ENCODE data around the gene B3GALNT2.
"Not testable (repeated sequence)": the region's sequence is repeated elsewhere in the genome, so short reads cannot be mapped to it uniquely, and the experiment has no call there.

B3GALNT2 gene

GRCh38 chr1:235491644-235492043 lies 12.6 kb downstream of the B3GALNT2 start:
- Mint-ChIP-seq H3K4me3 (no peak overlapping the region), H3K9me3 (no peaks in the 10 kb centered on the region), H3K4me1 (no peaks in the 10 kb centered on the region), H3K27me3 (no peaks in the 10 kb centered on the region), H3K27ac (no peak overlapping the region), H3K36me3 (peaks cover 24% of the 10 kb centered on the region)
- ATAC-seq (ENCODE audit: low read depth) (no peak), DNase-seq (ENCODE audit: low spot score in 2 of 2) (no peak)

GRCh38 chr1:235486321-235486720 lies 17.9 kb downstream of the B3GALNT2 start:
- Mint-ChIP-seq H3K27me3 (no peaks in the 10 kb centered on the region), H3K4me3 (no peak overlapping the region), H3K27ac (no peak overlapping the region), H3K36me3 (peaks cover 22% of the 10 kb centered on the region), H3K4me1 (no peaks in the 10 kb centered on the region), H3K9me3 (peaks cover 5% of the 10 kb centered on the region)
- DNase-seq (ENCODE audit: low spot score in 2 of 2) (no peak), ATAC-seq (ENCODE audit: low read depth) (no peak)

- ATAC-seq (ENCODE audit: low read depth) (no peak), DNase-seq (ENCODE audit: low spot score in 2 of 2) (no peak)
- no peaks in the 10 kb centered on the region for H3K27me3 Mint-ChIP-seq
- H3K36me3 Mint-ChIP-seq, result peaks cover 23% of the 10 kb centered on the region
- H3K4me3 Mint-ChIP-seq, result no peak overlapping the region
- no peak overlapping the region for H3K27ac Mint-ChIP-seq
- peaks cover 5% of the 10 kb centered on the region for H3K9me3 Mint-ChIP-seq
- H3K4me1 Mint-ChIP-seq, result no peaks in the 10 kb centered on the region
These were observed 18.7 kb downstream of the B3GALNT2 start for GRCh38 chr1:235485558-235485957.

GRCh38 chr1:235483090-235483489 lies 21.2 kb downstream of the B3GALNT2 start:
- H3K27me3 Mint-ChIP-seq, result no peaks in the 10 kb centered on the region
- peaks cover 5% of the 10 kb centered on the region for H3K9me3 Mint-ChIP-seq
- DNase-seq (ENCODE audit: low spot score in 2 of 2) (no peak), ATAC-seq (ENCODE audit: low read depth) (no peak)
- H3K4me1 Mint-ChIP-seq, result no peaks in the 10 kb centered on the region
- H3K27ac Mint-ChIP-seq, result no peak overlapping the region
- no peak overlapping the region for H3K4me3 Mint-ChIP-seq
- peaks cover 34% of the 10 kb centered on the region for H3K36me3 Mint-ChIP-seq

GRCh38 chr1:235473806-235474205 lies 30.4 kb downstream of the B3GALNT2 start:
- H3K4me3 Mint-ChIP-seq, result no peak overlapping the region
- no peaks in the 10 kb centered on the region for H3K9me3 Mint-ChIP-seq
- peaks cover 15% of the 10 kb centered on the region for H3K36me3 Mint-ChIP-seq
- no peak overlapping the region for H3K27ac Mint-ChIP-seq
- ATAC-seq (ENCODE audit: low read depth), result no peak
- H3K4me1 Mint-ChIP-seq, result no peaks in the 10 kb centered on the region
- H3K27me3 Mint-ChIP-seq, result no peaks in the 10 kb centered on the region
- no peak for DNase-seq (ENCODE audit: low spot score in 2 of 2)

GRCh38 chr1:235470741-235471439 lies 33.4 kb downstream of the B3GALNT2 start:
- H3K27me3 Mint-ChIP-seq, result no peaks in the 10 kb centered on the region
- H3K4me1 Mint-ChIP-seq, result no peaks in the 10 kb centered on the region
- H3K4me3 Mint-ChIP-seq, result no peak overlapping the region
- no peaks in the 10 kb centered on the region for H3K9me3 Mint-ChIP-seq
- peaks cover 13% of the 10 kb centered on the region for H3K36me3 Mint-ChIP-seq
- DNase-seq (ENCODE audit: low spot score in 2 of 2), result no peak
- no peak overlapping the region for H3K27ac Mint-ChIP-seq
- ATAC-seq (ENCODE audit: low read depth), result no peak

- not testable (repeated sequence) for ATAC-seq (ENCODE audit: low read depth); H3K9me3 Mint-ChIP-seq; H3K4me1 Mint-ChIP-seq; H3K27me3 Mint-ChIP-seq; DNase-seq (ENCODE audit: low spot score in 2 of 2); H3K27ac Mint-ChIP-seq; H3K4me3 Mint-ChIP-seq
- peaks cover 16% of the 10 kb centered on the region for H3K36me3 Mint-ChIP-seq
These were observed 34.4 kb downstream of the B3GALNT2 start for GRCh38 chr1:235469897-235470296.

GRCh38 chr1:235468970-235469369 lies 35.3 kb downstream of the B3GALNT2 start:
- H3K4me1 Mint-ChIP-seq, result no peaks in the 10 kb centered on the region
- no peaks in the 10 kb centered on the region for H3K27me3 Mint-ChIP-seq
- H3K27ac Mint-ChIP-seq, result no peak overlapping the region
- no peak for DNase-seq (ENCODE audit: low spot score in 2 of 2)
- H3K4me3 Mint-ChIP-seq, result no peak overlapping the region
- no peaks in the 10 kb centered on the region for H3K9me3 Mint-ChIP-seq
- H3K36me3 Mint-ChIP-seq, result peaks cover 19% of the 10 kb centered on the region
- no peak for ATAC-seq (ENCODE audit: low read depth)

- H3K9me3 Mint-ChIP-seq, result no peaks in the 10 kb centered on the region
- H3K36me3 Mint-ChIP-seq, result peaks cover 16% of the 10 kb centered on the region
- H3K4me1 Mint-ChIP-seq, result no peaks in the 10 kb centered on the region
- ATAC-seq (ENCODE audit: low read depth), result no peak
- no peak overlapping the region for H3K27ac Mint-ChIP-seq
- no peaks in the 10 kb centered on the region for H3K27me3 Mint-ChIP-seq
- no peak for DNase-seq (ENCODE audit: low spot score in 2 of 2)
- H3K4me3 Mint-ChIP-seq, result no peak overlapping the region
These were observed 36.2 kb downstream of the B3GALNT2 start for GRCh38 chr1:235468004-235468403.

GRCh38 chr1:235465066-235465465 lies 39.2 kb downstream of the B3GALNT2 start:
- DNase-seq (ENCODE audit: low spot score in 2 of 2), result no peak
- no peaks in the 10 kb centered on the region for H3K27me3 Mint-ChIP-seq
- peaks cover 5% of the 10 kb centered on the region for H3K4me1 Mint-ChIP-seq
- no peaks in the 10 kb centered on the region for H3K9me3 Mint-ChIP-seq
- no peak overlapping the region for H3K27ac Mint-ChIP-seq
- H3K36me3 Mint-ChIP-seq, result peaks cover 12% of the 10 kb centered on the region
- no peak for ATAC-seq (ENCODE audit: low read depth)
- no peak overlapping the region for H3K4me3 Mint-ChIP-seq

- H3K9me3 Mint-ChIP-seq; DNase-seq (ENCODE audit: low spot score in 2 of 2); H3K4me3 Mint-ChIP-seq; H3K4me1 Mint-ChIP-seq; ATAC-seq (ENCODE audit: low read depth); H3K27me3 Mint-ChIP-seq; H3K27ac Mint-ChIP-seq: not testable (repeated sequence)
- H3K36me3 Mint-ChIP-seq, result peaks cover 10% of the 10 kb centered on the region
These were observed 41.4 kb downstream of the B3GALNT2 start for GRCh38 chr1:235462832-235463231.

GRCh38 chr1:235461954-235462353 lies 42.3 kb downstream of the B3GALNT2 start:
- Mint-ChIP-seq H3K9me3 (no peaks in the 10 kb centered on the region), H3K4me3 (no peak overlapping the region), H3K4me1 (peaks cover 5% of the 10 kb centered on the region), H3K36me3 (peaks cover 10% of the 10 kb centered on the region), H3K27me3 (no peaks in the 10 kb centered on the region), H3K27ac (no peak overlapping the region)
- DNase-seq (ENCODE audit: low spot score in 2 of 2) (no peak), ATAC-seq (ENCODE audit: low read depth) (no peak)

- Mint-ChIP-seq H3K4me3 (no peak overlapping the region), H3K36me3 (peaks cover 9% of the 10 kb centered on the region), H3K4me1 (peaks cover 5% of the 10 kb centered on the region), H3K9me3 (no peaks in the 10 kb centered on the region), H3K27me3 (no peaks in the 10 kb centered on the region), H3K27ac (no peak overlapping the region)
- ATAC-seq (ENCODE audit: low read depth) (no peak), DNase-seq (ENCODE audit: low spot score in 2 of 2) (no peak)
These were observed 43.5 kb downstream of the B3GALNT2 start for GRCh38 chr1:235460770-235461169.

- not testable (repeated sequence) for H3K4me1 Mint-ChIP-seq
These were observed 46.4 kb downstream of the B3GALNT2 start for GRCh38 chr1:235457856-235458255.

GRCh38 chr1:235455823-235456222 lies 48.4 kb downstream of the B3GALNT2 start:
- no peaks in the 10 kb centered on the region for H3K4me1 Mint-ChIP-seq
- ATAC-seq (ENCODE audit: low read depth) (no peak), DNase-seq (ENCODE audit: low spot score in 2 of 2) (no peak)
- no peak overlapping the region for H3K4me3 Mint-ChIP-seq
- no peak overlapping the region for H3K27ac Mint-ChIP-seq
- H3K27me3 Mint-ChIP-seq, result no peaks in the 10 kb centered on the region
- no peaks in the 10 kb centered on the region for H3K9me3 Mint-ChIP-seq
- H3K36me3 Mint-ChIP-seq, result peaks cover 3% of the 10 kb centered on the region

More at GRCh38 chr1:235457856-235458255, 46.4 kb downstream of the B3GALNT2 start:
- H3K9me3 Mint-ChIP-seq; H3K4me3 Mint-ChIP-seq; H3K27me3 Mint-ChIP-seq; ATAC-seq (ENCODE audit: low read depth); DNase-seq (ENCODE audit: low spot score in 2 of 2); H3K36me3 Mint-ChIP-seq; H3K27ac Mint-ChIP-seq: not testable (repeated sequence)
